ENCODE results near the gene CPEB4.
A peak's percentile ranks its signal among the peaks of the same experiment; 100 is the strongest.

CPEB4 gene

GRCh38 chr5:173950829-173951228 is 62.7 kb downstream of the CPEB4 start:
- DNase-seq: no peak

GRCh38 chr5:173953528-173954090 is 65.5 kb downstream of the CPEB4 start:
- DNase-seq: no peak

DNA sequence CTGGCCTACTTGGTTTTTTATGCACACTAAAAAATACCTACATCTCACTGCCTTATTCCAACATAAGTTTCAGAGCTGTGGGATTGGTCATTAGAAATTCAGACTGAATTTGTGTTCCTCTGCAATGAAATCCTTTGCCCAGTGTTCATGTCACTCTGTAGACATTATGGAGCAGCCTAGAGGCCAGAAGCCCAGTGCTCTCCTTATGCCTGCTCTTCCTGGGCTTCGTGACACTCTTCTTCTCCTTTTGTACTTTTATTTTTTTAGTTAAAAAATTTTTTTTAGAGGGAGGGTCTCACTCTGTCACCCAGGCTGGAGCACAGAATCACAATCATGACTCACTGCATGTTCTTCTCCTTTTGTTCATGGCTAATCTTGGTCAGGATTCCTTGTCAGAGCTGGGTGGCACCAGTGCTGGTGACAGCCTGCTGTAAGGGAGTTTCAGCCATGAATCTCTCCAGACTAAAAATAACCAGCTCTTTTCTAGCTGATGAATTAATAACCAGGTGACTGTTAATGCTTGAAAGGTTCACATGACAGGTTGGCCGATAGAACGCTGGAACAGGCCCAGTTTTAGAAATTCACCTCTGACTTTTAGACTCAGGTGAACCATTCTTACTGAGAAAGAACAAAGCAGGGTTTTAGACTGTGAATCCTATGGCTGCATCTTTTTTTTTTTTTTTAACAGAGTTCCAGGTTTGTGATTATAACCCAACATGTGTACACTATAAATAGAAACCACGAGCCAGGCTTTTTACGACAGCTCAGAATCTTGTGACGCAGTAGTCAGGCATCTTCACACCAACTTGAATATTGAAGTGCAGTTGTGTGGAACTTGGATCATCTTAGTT is 66.7 kb downstream of the CPEB4 start:
- DNase-seq: no peak

- DNase-seq: no peak
Observed at GRCh38 chr5:173960986-173961385, 72.8 kb downstream of the CPEB4 start.

DNA sequence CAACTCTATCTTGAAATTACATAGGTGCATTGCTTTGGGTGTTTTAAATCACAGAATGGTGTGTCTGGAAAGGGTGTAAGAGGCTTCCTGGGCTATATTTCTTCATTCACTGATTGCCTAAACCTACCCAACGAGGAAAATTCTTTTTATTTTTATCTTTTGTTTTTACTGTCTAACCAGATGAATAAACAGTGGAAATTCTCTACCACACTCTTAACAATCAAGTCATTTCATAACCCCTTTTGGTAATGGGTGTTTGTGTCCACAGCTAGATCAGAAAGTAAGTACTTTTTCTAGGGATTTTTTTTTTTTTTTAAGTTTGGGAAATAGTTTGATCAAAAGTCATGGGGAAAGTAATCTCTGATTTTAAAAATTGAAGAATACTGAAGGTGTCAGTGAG is 73.3 kb downstream of the CPEB4 start:
- DNase-seq: no peak

DNA sequence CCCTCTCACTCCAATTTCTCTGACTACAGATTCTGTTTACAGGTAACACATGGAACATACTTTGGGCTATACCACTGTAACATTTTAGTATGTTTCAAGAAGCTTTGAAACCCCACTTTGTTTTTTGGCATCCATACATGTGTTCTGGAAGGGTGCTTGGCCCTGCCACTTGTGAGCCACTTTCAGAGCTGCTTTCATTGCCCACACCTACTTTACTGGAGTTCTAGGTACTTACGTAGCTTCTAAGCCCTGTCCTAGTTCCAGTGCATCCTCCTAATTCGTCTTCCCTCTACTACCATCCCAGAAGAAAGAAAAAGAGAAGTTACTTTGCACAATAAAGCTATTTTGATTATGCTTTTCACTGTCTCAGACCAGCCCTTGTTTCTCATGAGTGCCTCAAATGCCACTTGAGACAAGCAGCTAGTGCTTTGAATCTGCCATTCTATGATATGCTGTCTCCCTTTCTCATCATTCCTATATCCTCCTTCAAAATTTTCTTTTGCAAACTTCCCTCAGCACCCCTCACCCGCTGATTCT is 74.4 kb downstream of the CPEB4 start:
- DNase-seq: no peak

DNA sequence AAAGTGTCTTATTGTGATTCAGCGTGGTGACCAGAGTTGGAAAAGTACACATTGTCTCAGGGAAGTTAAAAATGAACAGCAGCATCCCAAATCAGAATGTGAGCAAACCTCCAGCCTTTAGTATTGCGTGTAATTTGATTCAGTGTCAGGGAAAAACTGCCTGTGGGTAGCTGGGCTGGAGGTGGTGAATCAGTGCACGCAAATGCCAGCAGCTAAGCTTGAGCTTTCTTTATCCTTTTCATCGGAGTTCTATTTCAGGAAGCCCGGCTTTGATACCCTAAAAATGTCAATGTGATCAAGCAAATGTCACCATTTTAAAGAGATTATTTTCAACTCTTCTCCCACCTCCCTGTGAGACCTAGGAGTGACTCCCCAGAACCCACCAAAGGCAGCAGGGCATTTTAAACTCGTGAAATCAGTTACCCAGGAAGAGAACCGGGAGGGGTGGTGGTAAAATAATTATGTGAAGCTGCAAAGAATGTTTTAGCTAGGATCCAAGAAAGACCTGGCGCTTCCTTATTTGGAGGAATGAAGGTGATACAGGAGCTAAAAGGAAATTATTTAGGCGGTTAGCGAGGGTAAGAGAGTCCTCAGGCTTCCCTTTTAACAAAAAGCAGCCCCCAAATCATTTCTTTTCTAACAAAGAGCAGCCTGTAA is 75.2 kb downstream of the CPEB4 start:
- no peak for DNase-seq

- no peak for DNase-seq
Observed at GRCh38 chr5:173963867-173964441, 75.8 kb downstream of the CPEB4 start.

GRCh38 chr5:173964506-173964905 is 76.4 kb downstream of the CPEB4 start:
- DNase-seq: no peak

GRCh38 chr5:173967241-173967640 is 79.1 kb downstream of the CPEB4 start:
- no peak for DNase-seq

GRCh38 chr5:173968154-173968797 is 80.1 kb downstream of the CPEB4 start:
- DNase-seq: no peak

GRCh38 chr5:173969167-173970049 is 81.3 kb downstream of the CPEB4 start:
- no peak for DNase-seq

DNA sequence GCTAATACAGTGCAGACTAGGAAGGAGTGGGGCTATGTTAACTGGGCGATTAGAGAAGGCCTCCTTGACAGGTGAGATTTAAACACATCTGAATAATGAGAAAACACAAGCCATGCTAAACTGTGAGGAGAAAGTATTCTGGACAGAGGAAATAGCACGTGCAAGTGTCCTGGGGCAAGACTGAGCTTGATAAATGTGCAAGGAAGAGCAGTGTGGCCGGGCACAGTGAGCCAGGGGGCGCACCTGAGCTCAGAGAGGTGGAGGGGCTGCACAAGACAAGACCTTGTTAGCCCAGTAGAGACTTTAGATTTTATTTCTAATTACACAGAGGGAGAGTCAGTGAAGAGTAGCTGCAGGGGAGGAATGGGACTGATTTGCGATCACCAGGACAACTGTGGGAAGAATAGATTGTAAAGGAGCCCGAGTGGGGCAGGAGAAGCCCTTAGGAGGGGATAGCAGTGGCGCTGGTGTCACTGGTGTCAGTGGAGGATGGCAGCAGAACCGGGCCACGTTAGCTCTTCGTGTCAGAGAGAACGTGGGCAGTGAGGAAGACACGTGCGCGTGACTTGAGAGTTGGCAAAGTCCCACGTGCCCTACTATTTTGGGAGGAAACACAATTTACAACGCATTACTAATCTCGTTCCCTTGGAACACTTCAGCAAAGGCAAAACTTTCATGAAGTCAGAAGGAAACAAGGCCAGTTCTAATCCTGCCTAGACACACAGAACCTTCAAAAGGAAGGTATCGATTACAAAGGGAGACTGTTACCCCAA is 82.9 kb downstream of the CPEB4 start:
- no peak for DNase-seq

GRCh38 chr5:173971681-173972345 is 83.7 kb downstream of the CPEB4 start:
- no peak for DNase-seq

GRCh38 chr5:173972607-173972924 is 84.4 kb downstream of the CPEB4 start:
- DNase-seq: no peak

- DNase-seq: peak; percentile 73
Observed at GRCh38 chr5:173972925-173973615, 84.9 kb downstream of the CPEB4 start.

- DNase-seq: no peak
Observed at GRCh38 chr5:173973616-173973969, 85.4 kb downstream of the CPEB4 start.

GRCh38 chr5:173974688-173975239 is 86.6 kb downstream of the CPEB4 start:
- DNase-seq: no peak

DNA sequence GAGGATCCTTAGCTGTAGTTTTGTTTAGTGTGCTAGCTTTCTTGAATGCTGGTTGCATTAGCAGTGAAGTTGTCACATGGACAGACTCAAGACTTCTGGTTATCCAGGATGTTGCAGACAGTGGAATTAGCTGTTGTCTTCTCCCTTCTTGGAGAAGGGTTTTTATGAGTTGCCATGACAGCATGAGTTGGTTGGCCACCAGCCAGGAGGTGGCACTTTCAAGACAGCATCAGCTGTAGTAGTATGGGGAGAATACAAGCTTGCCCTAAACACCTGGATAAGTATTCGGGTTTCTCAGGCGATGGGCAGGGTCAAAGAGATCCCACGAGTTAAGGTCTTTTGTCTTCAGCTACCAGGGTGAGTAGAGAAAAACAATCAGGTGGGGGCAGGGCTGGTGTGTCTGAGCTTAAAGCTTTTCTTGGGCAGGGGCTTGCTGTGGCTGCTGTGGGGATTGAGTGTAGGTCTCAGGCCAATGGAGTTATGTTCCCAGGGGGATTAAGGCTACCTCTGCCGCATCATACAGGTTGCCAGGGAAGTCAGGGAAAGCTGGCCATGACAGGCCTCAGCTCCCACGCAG is 93.1 kb downstream of the CPEB4 start:
- no peak for DNase-seq
